ENCODE results near the gene ADAMTS16. TPM values are rescaled to one million over a fixed set of nuclear protein-coding genes. Genes with fewer than 3 reads are reported as not detected.

The ADAMTS16 gene
- polyA plus RNA-seq, 4 donors: 43.5 to 84.3 (median 72.6) TPM

DNA sequence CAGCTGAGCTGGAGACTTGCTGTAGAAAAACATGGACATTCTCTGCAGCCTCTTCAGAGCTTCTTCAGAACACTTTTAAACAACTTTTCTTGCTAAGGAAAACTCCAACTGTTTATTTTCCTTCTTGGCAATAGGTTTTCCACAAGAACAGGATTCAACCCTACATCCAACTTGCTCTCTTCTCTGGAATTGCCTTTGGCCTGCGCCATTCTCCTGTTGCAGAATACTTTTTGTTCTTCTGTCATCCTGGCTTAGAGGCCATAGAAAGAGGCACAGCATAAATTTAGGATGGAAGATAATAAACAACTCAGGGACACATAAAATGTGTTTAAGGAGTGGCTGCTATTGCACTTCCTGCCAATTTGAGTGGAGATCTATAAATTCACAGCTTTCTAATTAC, 227.6 kb downstream of the ADAMTS16 start:
- no peak for DNase-seq (ENCODE audit: low read depth in 4 of 4, low spot score in 3 of 4)

DNA sequence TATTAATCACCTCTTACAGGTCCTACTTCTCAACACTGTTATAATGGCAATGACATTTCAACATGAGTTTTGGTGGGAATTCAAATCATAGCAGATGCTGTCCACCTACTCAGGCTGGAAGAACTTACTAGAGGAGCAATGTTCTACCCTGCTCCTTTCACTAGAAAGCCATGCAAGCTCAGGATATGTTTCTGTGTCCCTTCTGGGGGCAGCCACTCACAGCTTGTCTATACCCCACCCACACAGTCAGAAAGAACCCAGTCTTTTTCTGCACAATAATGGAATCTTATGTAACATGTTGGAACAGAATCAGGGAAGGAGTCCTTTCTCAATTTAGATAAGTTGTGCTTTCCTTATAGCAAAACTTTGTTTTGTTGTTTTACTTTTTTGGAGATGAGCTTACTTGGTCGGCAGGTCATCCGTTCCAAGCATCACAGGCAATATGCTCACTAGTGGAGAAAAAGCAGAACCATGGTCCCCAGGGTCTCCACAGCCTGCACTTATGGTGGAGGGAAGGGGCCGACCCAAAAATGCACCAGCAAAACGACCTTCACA, 229.0 kb downstream of the ADAMTS16 start:
- no peak for DNase-seq (ENCODE audit: low read depth in 4 of 4, low spot score in 3 of 4)
